ENCODE measurements around the gene SASH3. TPM values are rescaled to one million over a fixed set of nuclear protein-coding genes. Genes with fewer than 3 reads are reported as not detected.

Gene SASH3
- total and polyA plus RNA-seq, 9 donors = 2.3 to 3.3 (median 2.7) TPM

Other genes starting within 250 kb of the SASH3 start
- gene OCRL, start 239.7 kb upstream of the SASH3 start, total RNA-seq = 7.7 TPM
- 10 to 100 TPM; 11.6 to 17.3 (median 12.8) TPM for gene OCRL, start 239.7 kb upstream of the SASH3 start, polyA plus RNA-seq (ENCODE audit: insufficient read depth in 1 of 8, insufficient read length in 8 of 8, low replicate concordance in 1 of 8)
- 5.7 TPM for gene APLN, start 125.0 kb upstream of the SASH3 start, total RNA-seq
- 10 to 100 TPM in 7 of 8 donors, 1 to 10 TPM in 1; 9.0 to 29.3 (median 17.4) TPM for gene APLN, start 125.0 kb upstream of the SASH3 start, polyA plus RNA-seq (ENCODE audit: insufficient read depth in 1 of 8, insufficient read length in 8 of 8, low replicate concordance in 1 of 8)
- 4.2 TPM for gene XPNPEP2, start 41.0 kb upstream of the SASH3 start, total RNA-seq
- gene XPNPEP2, start 41.0 kb upstream of the SASH3 start, polyA plus RNA-seq (ENCODE audit: insufficient read depth in 1 of 8, insufficient read length in 8 of 8, low replicate concordance in 1 of 8) = 10 to 100 TPM in 1 of 8 donors, 1 to 10 TPM in 7; 3.0 to 12.9 (median 4.7) TPM
- 19.9 TPM for gene ZDHHC9, start 63.9 kb downstream of the SASH3 start, total RNA-seq
- gene ZDHHC9, start 63.9 kb downstream of the SASH3 start, polyA plus RNA-seq (ENCODE audit: insufficient read depth in 1 of 8, insufficient read length in 8 of 8, low replicate concordance in 1 of 8) = 10 to 100 TPM; 25.6 to 39.8 (median 33.0) TPM
- gene UTP14A, start 126.2 kb downstream of the SASH3 start, total RNA-seq = 18.3 TPM
- gene UTP14A, start 126.2 kb downstream of the SASH3 start, polyA plus RNA-seq (ENCODE audit: insufficient read depth in 1 of 8, insufficient read length in 8 of 8, low replicate concordance in 1 of 8) = 10 to 100 TPM; 19.6 to 25.9 (median 23.2) TPM
- 4.3 TPM for gene BCORL1, start 202.7 kb downstream of the SASH3 start, total RNA-seq
- gene BCORL1, start 202.7 kb downstream of the SASH3 start, polyA plus RNA-seq (ENCODE audit: insufficient read depth in 1 of 8, insufficient read length in 8 of 8, low replicate concordance in 1 of 8) = 10 to 100 TPM; 12.2 to 21.3 (median 17.0) TPM

Data from muscle of leg (tissue), 9 donors.